Mesothelial cell of epicardium (in vitro differentiated cells): Measurements from ENCODE around the gene OS9. TPM values are rescaled to one million over a fixed set of nuclear protein-coding genes. Genes with fewer than 3 reads are reported as not detected.

Source experiments
- DNase-seq, 2 experiments: peaks; one replicate each; pipeline ENCODE4 v3.0.0; 2021; ENCODE audit warnings: low spot score in 2 of 2; ENCODE audit not compliant: unreplicated experiment in 2 of 2
- H3K27ac Mint-ChIP-seq: 2 replicates; pipeline ENCODE4 v1.8.0; 2021; ENCODE audit warnings: mixed read lengths
- H3K27me3 Mint-ChIP-seq: 2 replicates; pipeline ENCODE4 v1.8.0; 2021; ENCODE audit warnings: low read depth, mixed read lengths
- H3K36me3 Mint-ChIP-seq: 2 replicates; pipeline ENCODE4 v1.8.0; 2021; ENCODE audit warnings: mixed read lengths
- H3K4me1 Mint-ChIP-seq: 2 replicates; pipeline ENCODE4 v1.8.0; 2021; ENCODE audit warnings: mixed read lengths
- H3K4me3 Mint-ChIP-seq: 2 replicates; pipeline ENCODE4 v1.8.0; 2021; ENCODE audit warnings: mild to moderate bottlenecking, moderate library complexity, mixed read lengths
- H3K9me3 Mint-ChIP-seq: 2 replicates; pipeline ENCODE4 v1.8.0; 2021; ENCODE audit warnings: mixed read lengths
- CTCF ChIP-seq: fragments of 200-600 bp; sonication (generic); IDR thresholded peaks from one replicate; pipeline ENCODE4 v1.5.0; 2021; ENCODE audit warnings: antibody characterized with exemption; ENCODE audit not compliant: unreplicated experiment
- total RNA-seq: library from RNA; stranded (reverse); gene quantifications from 3 replicates; pipeline ENCODE4 v1.2.1, GENCODE V29; 2021

OS9 gene
- total RNA-seq, 1 donor from 2014 or later, result 166 TPM

DNA sequence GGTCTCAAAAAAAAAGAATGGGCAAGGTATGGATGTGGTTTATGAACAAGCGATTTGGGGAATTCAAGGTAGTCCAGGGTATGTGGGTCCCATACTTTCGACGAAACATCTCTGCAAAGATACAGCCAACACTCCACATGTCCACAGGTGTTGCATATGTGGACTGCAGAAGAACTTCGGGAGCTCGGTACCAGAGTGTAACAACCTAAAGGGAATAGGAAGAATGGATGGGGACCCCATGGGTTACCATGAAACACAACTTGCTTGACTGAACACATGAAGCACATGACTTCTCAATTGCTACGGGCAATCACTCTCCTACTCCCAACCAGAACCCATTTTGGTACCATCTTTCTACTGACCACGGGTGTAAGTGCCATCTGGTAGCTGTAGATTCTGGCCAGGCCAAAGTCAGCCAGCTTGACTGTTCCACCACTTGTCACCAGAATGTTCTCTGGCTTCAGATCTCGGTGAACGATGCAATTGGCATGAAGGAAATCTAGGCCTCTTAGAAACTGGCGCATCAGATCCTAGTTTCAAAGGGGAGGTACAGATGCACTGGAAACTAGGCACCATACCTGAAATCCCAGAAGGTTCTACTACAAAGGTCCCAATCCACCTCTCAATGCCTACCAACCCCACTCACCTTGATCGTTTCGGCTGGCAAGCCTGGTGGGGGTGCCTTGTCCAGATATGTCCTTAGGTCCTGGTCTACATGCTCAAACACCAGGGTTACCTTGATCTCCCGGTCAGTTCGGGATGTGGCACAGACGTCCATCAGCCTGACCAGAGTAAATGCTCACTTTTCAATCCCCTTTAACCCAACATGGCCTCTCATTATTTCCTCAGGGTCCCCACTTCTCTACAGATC, 56.9 kb downstream of the OS9 start:
- peaks cover 22% of the 10 kb centered on the region for H3K27me3 Mint-ChIP-seq
- no peak for DNase-seq
- H3K27ac Mint-ChIP-seq, result peak overlapping the region; percentile 97
- H3K4me1 Mint-ChIP-seq, result peaks cover 42% of the 10 kb centered on the region
- TF ChIP-seq CTCF, result no peak
- H3K36me3 Mint-ChIP-seq, result peaks cover 38% of the 10 kb centered on the region
- no peaks in the 10 kb centered on the region for H3K9me3 Mint-ChIP-seq
- peak overlapping the region; percentile 90 for H3K4me3 Mint-ChIP-seq

GRCh38 chr12:57751432-57751787, 57.5 kb downstream of the OS9 start:
- Mint-ChIP-seq H3K4me3 (peak overlapping the region; percentile 90), H3K27me3 (peaks cover 28% of the 10 kb centered on the region), H3K4me1 (peaks cover 40% of the 10 kb centered on the region), H3K36me3 (peaks cover 34% of the 10 kb centered on the region), H3K9me3 (no peaks in the 10 kb centered on the region), H3K27ac (peak overlapping the region; percentile 97)
- no peak for TF ChIP-seq CTCF
- no peak for DNase-seq

GRCh38 chr12:57751788-57752667, 58.1 kb downstream of the OS9 start, which contains the start of gene CDK4:
Gene CDK4 (minus strand): TSS chr12:57752310. CDS start chr12:57751717, 593 bp downstream.
- Mint-ChIP-seq H3K27me3 (peaks cover 34% of the 10 kb centered on the region), H3K9me3 (no peaks in the 10 kb centered on the region), H3K27ac (peak within 1 kb of the TSS; percentile 97), H3K36me3 (peaks cover 29% of the 10 kb centered on the region), H3K4me3 (peak within 1 kb of the TSS; percentile 90), H3K4me1 (peaks cover 45% of the 10 kb centered on the region)
- TF ChIP-seq CTCF, result no peak
- peak; percentile 98 for DNase-seq

- peaks cover 37% of the 10 kb centered on the region for H3K27me3 Mint-ChIP-seq
- H3K9me3 Mint-ChIP-seq, result no peaks in the 10 kb centered on the region
- peak overlapping the region; percentile 90 for H3K4me3 Mint-ChIP-seq
- TF ChIP-seq CTCF, result no peak
- H3K36me3 Mint-ChIP-seq, result peaks cover 24% of the 10 kb centered on the region
- peaks cover 45% of the 10 kb centered on the region for H3K4me1 Mint-ChIP-seq
- DNase-seq, result no peak
- H3K27ac Mint-ChIP-seq, result peak overlapping the region; percentile 78
These were observed 58.7 kb downstream of the OS9 start for GRCh38 chr12:57752668-57753000.

DNA sequence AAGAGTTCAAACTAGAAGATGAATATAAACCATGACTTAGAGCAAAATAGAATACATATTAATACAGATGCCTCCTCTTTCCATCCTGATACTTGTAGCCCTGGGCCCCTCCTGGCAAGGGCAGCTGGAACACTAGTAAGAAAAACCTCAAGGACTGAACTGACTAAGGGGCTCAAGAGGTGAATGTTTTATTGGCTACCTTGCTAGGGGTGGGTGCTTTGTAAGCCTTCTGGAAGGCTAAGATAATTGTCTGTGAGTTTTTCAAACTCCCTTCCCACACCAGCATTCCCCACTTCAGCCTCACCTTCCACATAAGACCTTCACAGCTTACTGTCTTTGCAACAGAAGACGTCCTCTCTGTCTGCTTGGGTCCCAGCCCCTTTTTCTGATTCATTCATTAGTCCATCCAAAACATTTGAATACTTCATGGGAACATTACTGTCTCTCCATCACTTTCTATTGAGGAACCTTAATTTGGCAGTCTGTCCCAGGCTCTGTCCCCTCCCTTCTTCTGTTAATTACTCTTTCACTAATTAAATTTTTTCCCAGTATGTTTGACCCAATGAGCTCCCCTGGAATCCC, 59.9 kb downstream of the OS9 start:
- H3K27ac Mint-ChIP-seq, result peak overlapping the region; percentile 64
- H3K4me1 Mint-ChIP-seq, result peaks cover 45% of the 10 kb centered on the region
- H3K9me3 Mint-ChIP-seq, result no peaks in the 10 kb centered on the region
- peaks cover 24% of the 10 kb centered on the region for H3K36me3 Mint-ChIP-seq
- peak overlapping the region; percentile 79 for H3K4me3 Mint-ChIP-seq
- DNase-seq, result no peak
- TF ChIP-seq CTCF, result no peak
- H3K27me3 Mint-ChIP-seq, result peaks cover 49% of the 10 kb centered on the region
